ENCODE measurements around the gene HOXD10. TPM values are rescaled to one million over a fixed set of nuclear protein-coding genes. Genes with fewer than 3 reads are reported as not detected.
A peak's percentile ranks its signal among the peaks of the same experiment; 100 is the strongest.

The HOXD10 gene
- total and polyA plus RNA-seq, 2 of the 13 experiments (the other 11 are each of a cell fraction or from before 2014, with no cell fraction given): not detected

DNA sequence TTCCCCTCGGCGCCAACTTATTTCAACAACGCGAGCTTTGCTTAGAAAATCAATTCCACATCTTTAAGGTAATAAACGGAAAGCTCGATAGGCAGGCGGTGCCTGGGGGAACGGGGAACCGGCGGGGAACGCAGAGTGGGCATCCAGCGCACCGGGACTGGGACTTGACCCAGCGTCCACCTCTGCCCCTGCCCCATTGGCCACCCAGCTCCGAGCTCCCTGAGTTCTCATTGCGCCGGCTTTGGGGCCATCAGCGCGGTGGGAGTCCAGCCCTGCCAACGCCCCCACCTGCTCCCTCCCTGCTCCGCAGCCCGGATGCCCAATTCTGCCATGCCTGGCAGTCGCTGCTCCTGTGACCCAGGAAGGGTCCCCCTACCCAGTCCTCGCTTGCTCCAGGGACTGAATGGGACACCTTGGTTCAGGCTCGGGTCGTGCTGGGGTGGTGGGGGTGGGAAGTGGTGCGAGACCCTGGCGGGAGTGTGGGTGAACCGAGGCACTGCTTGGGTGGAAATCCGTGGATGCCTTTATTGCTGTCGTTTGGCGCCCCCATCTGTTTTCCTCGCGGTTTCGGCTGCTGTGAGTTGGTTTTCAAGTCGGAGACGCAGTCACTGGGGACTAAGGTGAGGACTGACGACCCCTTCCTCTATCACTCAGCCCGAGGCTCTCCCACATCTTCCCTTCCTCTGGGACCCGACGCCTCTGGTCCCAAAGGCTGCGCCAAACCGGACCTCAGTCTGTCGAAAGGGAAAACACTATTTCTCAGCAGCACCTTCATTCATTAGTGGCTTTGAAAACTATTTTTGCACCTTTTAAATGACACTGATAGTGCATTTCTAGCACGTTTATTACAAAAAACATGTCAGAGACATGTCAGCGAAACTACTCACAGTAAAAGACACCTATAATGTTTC is 30.5 kb upstream of the HOXD10 start (continued):
- TF ChIP-seq ZNF138 (CRISPR knock-in tag; IDR thresholded peaks at IDR 0.05; ENCODE audit: low read depth) (0 out of 2 replicates have a peak, but pooled peaks have one; percentile 32), MEF2D (CRISPR knock-in tag; IDR thresholded peaks at IDR 0.05) (no peak), ZNF879 (CRISPR knock-in tag; IDR thresholded peaks at IDR 0.05) (no peak), ZNF230 (CRISPR knock-in tag; IDR thresholded peaks at IDR 0.05) (0 out of 2 replicates have a peak, but pooled peaks have one; percentile 39), REL (CRISPR knock-in tag; conservative IDR thresholded peaks at IDR 0.05) (0 out of 2 replicates have a peak, but pooled peaks have one; percentile 32), NFRKB (IDR thresholded peaks at IDR 0.05) (no peak), NFKB2 (CRISPR knock-in tag; IDR thresholded peaks at IDR 0.05; ENCODE audit: borderline replicate concordance) (peak; percentile 52; the same call in 1 of the 2 replicates), SOX6 (IDR thresholded peaks at IDR 0.05) (no peak), SOX6 (CRISPR knock-in tag; IDR thresholded peaks at IDR 0.05) (no peak), AGO1 (IDR thresholded peaks at IDR 0.05; ENCODE audit: low read depth, low read length, poor library complexity, severe bottlenecking) (peak; percentile 55), PHB2 (IDR thresholded peaks at IDR 0.05; ENCODE audit: partially characterized antibody) (no peak), MAF1 (CRISPR knock-in tag; IDR thresholded peaks at IDR 0.05; ENCODE audit: borderline replicate concordance) (no peak), ISX (CRISPR knock-in tag; conservative IDR thresholded peaks at IDR 0.05) (no peak), MZF1 (CRISPR knock-in tag; IDR thresholded peaks at IDR 0.05; ENCODE audit: borderline replicate concordance) (0 out of 2 replicates have a peak, but pooled peaks have one; percentile 34)
- TF ChIP-seq, protein P1, sequence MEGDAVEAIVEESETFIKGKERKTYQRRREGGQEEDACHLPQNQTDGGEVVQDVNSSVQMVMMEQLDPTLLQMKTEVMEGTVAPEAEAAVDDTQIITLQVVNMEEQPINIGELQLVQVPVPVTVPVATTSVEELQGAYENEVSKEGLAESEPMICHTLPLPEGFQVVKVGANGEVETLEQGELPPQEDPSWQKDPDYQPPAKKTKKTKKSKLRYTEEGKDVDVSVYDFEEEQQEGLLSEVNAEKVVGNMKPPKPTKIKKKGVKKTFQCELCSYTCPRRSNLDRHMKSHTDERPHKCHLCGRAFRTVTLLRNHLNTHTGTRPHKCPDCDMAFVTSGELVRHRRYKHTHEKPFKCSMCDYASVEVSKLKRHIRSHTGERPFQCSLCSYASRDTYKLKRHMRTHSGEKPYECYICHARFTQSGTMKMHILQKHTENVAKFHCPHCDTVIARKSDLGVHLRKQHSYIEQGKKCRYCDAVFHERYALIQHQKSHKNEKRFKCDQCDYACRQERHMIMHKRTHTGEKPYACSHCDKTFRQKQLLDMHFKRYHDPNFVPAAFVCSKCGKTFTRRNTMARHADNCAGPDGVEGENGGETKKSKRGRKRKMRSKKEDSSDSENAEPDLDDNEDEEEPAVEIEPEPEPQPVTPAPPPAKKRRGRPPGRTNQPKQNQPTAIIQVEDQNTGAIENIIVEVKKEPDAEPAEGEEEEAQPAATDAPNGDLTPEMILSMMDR (CRISPR knock-in tag; IDR thresholded peaks at IDR 0.05): peak; percentile 95
- TF ChIP-seq, protein P2, sequence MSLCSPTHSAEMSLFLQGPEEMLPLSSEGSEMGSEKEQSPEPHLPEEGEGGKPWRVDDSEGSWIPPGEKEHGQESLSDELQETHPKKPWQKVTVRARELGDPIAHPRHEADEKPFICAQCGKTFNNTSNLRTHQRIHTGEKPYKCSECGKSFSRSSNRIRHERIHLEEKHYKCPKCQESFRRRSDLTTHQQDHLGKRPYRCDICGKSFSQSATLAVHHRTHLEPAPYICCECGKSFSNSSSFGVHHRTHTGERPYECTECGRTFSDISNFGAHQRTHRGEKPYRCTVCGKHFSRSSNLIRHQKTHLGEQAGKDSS (CRISPR knock-in tag; IDR thresholded peaks at IDR 0.05; ENCODE audit: borderline replicate concordance, low read depth): 0 out of 2 replicates have a peak, but pooled peaks have one; percentile 27
- TF ChIP-seq, protein P3, sequence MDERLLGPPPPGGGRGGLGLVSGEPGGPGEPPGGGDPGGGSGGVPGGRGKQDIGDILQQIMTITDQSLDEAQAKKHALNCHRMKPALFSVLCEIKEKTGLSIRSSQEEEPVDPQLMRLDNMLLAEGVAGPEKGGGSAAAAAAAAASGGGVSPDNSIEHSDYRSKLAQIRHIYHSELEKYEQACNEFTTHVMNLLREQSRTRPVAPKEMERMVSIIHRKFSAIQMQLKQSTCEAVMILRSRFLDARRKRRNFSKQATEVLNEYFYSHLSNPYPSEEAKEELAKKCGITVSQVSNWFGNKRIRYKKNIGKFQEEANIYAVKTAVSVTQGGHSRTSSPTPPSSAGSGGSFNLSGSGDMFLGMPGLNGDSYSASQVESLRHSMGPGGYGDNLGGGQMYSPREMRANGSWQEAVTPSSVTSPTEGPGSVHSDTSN (CRISPR knock-in tag; IDR thresholded peaks at IDR 0.05): 0 out of 2 replicates have a peak, but pooled peaks have one; percentile 19
- TF ChIP-seq, protein P4, sequence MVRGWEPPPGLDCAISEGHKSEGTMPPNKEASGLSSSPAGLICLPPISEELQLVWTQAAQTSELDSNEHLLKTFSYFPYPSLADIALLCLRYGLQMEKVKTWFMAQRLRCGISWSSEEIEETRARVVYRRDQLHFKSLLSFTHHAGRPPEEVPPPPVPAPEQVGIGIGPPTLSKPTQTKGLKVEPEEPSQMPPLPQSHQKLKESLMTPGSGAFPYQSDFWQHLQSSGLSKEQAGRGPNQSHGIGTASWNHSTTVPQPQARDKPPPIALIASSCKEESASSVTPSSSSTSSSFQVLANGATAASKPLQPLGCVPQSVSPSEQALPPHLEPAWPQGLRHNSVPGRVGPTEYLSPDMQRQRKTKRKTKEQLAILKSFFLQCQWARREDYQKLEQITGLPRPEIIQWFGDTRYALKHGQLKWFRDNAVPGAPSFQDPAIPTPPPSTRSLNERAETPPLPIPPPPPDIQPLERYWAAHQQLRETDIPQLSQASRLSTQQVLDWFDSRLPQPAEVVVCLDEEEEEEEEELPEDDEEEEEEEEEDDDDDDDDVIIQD (CRISPR knock-in tag; IDR thresholded peaks at IDR 0.05; ENCODE audit: low read depth): no peak
- TF ChIP-seq, protein P5, sequence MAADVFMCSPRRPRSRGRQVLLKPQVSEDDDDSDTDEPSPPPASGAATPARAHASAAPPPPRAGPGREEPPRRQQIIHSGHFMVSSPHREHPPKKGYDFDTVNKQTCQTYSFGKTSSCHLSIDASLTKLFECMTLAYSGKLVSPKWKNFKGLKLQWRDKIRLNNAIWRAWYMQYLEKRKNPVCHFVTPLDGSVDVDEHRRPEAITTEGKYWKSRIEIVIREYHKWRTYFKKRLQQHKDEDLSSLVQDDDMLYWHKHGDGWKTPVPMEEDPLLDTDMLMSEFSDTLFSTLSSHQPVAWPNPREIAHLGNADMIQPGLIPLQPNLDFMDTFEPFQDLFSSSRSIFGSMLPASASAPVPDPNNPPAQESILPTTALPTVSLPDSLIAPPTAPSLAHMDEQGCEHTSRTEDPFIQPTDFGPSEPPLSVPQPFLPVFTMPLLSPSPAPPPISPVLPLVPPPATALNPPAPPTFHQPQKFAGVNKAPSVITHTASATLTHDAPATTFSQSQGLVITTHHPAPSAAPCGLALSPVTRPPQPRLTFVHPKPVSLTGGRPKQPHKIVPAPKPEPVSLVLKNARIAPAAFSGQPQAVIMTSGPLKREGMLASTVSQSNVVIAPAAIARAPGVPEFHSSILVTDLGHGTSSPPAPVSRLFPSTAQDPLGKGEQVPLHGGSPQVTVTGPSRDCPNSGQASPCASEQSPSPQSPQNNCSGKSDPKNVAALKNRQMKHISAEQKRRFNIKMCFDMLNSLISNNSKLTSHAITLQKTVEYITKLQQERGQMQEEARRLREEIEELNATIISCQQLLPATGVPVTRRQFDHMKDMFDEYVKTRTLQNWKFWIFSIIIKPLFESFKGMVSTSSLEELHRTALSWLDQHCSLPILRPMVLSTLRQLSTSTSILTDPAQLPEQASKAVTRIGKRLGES (CRISPR knock-in tag; IDR thresholded peaks at IDR 0.05; ENCODE audit: borderline replicate concordance): no peak

Data from HepG2 (cell line).